Activated CD8-positive, alpha-beta memory T cell treated with anti-CD3 and anti-CD28 coated beads for 48 hours (primary cell): Measurements from ENCODE around the gene PROP1.
"Not testable (repeated sequence)": the region's sequence is repeated elsewhere in the genome, so short reads cannot be mapped to it uniquely, and the experiment has no call there.

ENCODE experiments used
- DNase-seq, 3 experiments: peaks; one replicate each; pipeline ENCODE4 v3.0.0-alpha.2; 2020; ENCODE audit warnings: low read depth in 2 of 3, low spot score in 2 of 3

The PROP1 gene

GRCh38 chr5:177945601-177946283 lies 50.3 kb downstream of the PROP1 start:
- not testable (repeated sequence) for DNase-seq

GRCh38 chr5:177945145-177945544 lies 50.9 kb downstream of the PROP1 start:
- not testable (repeated sequence) for DNase-seq

GRCh38 chr5:177943805-177944736 lies 52.0 kb downstream of the PROP1 start:
- DNase-seq, result not testable (repeated sequence)

- not testable (repeated sequence) for DNase-seq
These were observed 53.1 kb downstream of the PROP1 start for GRCh38 chr5:177942896-177943295.
